Non-pigmented ciliary epithelial cell (primary cell): ENCODE data around the gene QPRT.
"Not testable (repeated sequence)": the region's sequence is repeated elsewhere in the genome, so short reads cannot be mapped to it uniquely, and the experiment has no call there.

Source experiments
- DNase-seq: peaks from one replicate; pipeline ENCODE4 v3.0.0-alpha.2; 2010; ENCODE audit warnings: low read depth

The QPRT gene

GRCh38 chr16:29663016-29663806, 15.8 kb upstream of the QPRT start, which contains the start of gene SPN:
Gene SPN, plus strand, starts transcription at chr16:29663247. Its CDS starts 482 bp downstream, at chr16:29663729.
- DNase-seq: no peak

- DNase-seq: no peak
Measured at GRCh38 chr16:29663807-29664090, 15.2 kb upstream of the QPRT start.

- DNase-seq: no peak
Measured at GRCh38 chr16:29664091-29664921, 14.7 kb upstream of the QPRT start.

- DNase-seq: no peak
Measured at GRCh38 chr16:29665294-29666077, 13.5 kb upstream of the QPRT start.

- not testable (repeated sequence) for DNase-seq
Measured at GRCh38 chr16:29667322-29667610, 11.7 kb upstream of the QPRT start.

- no peak for DNase-seq
Measured at GRCh38 chr16:29667755-29668154, 11.2 kb upstream of the QPRT start.

GRCh38 chr16:29668267-29668666, 10.7 kb upstream of the QPRT start:
- no peak for DNase-seq

GRCh38 chr16:29673501-29673900, 5.5 kb upstream of the QPRT start:
- DNase-seq: no peak

- DNase-seq: no peak
Measured at GRCh38 chr16:29674188-29674587, 4.8 kb upstream of the QPRT start.

GRCh38 chr16:29675811-29676643, 3.0 kb upstream of the QPRT start:
- DNase-seq: no peak

- no peak for DNase-seq
Measured at GRCh38 chr16:29676989-29677785, 1.8 kb upstream of the QPRT start.

GRCh38 chr16:29680180-29680598, 1.2 kb downstream of the QPRT start:
- no peak for DNase-seq

- no peak for DNase-seq
Measured at GRCh38 chr16:29683543-29684090, 4.6 kb downstream of the QPRT start.

- no peak for DNase-seq
Measured at GRCh38 chr16:29684679-29685078, 5.7 kb downstream of the QPRT start.

- no peak for DNase-seq
Measured at GRCh38 chr16:29686740-29687332, 7.9 kb downstream of the QPRT start.

- DNase-seq: no peak
Measured at GRCh38 chr16:29687755-29688154, 8.8 kb downstream of the QPRT start.

GRCh38 chr16:29688172-29688571, 9.2 kb downstream of the QPRT start:
- no peak for DNase-seq

GRCh38 chr16:29689490-29690351, 10.7 kb downstream of the QPRT start:
- DNase-seq: not testable (repeated sequence)

- not testable (repeated sequence) for DNase-seq
Measured at GRCh38 chr16:29692606-29693005, 13.6 kb downstream of the QPRT start.
